ENCODE data around the gene ADGRE2.
"Not testable (repeated sequence)": the region's sequence is repeated elsewhere in the genome, so short reads cannot be mapped to it uniquely, and the experiment has no call there.

DNA sequence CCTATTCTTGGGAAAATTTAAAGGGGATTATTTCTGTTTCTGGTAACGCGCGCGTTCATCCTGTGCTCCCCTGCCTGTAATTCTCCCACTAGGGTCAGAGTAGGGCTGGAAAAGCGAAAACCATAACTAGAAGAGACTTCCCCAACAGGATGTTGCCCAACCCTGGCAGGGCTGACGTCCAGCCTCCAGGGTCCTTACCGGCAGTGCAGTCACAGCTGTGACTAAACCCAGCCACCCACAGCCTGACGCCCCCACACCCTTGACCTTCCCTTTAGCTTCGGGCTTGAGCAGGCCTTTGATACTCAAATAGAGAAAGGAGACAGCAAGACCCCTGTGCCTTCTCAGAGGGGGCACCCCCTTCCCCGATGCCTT lies 6.4 kb upstream of the ADGRE2 start:
- not testable (repeated sequence) for TF ChIP-seq POLR2A (IDR thresholded peaks at IDR 0.05; ENCODE audit: low read depth); EP300 (IDR thresholded peaks at IDR 0.05); POLR2AphosphoS5 (IDR thresholded peaks at IDR 0.05)
- TF ChIP-seq, protein P1, sequence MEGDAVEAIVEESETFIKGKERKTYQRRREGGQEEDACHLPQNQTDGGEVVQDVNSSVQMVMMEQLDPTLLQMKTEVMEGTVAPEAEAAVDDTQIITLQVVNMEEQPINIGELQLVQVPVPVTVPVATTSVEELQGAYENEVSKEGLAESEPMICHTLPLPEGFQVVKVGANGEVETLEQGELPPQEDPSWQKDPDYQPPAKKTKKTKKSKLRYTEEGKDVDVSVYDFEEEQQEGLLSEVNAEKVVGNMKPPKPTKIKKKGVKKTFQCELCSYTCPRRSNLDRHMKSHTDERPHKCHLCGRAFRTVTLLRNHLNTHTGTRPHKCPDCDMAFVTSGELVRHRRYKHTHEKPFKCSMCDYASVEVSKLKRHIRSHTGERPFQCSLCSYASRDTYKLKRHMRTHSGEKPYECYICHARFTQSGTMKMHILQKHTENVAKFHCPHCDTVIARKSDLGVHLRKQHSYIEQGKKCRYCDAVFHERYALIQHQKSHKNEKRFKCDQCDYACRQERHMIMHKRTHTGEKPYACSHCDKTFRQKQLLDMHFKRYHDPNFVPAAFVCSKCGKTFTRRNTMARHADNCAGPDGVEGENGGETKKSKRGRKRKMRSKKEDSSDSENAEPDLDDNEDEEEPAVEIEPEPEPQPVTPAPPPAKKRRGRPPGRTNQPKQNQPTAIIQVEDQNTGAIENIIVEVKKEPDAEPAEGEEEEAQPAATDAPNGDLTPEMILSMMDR (IDR thresholded peaks at IDR 0.05), result not testable (repeated sequence)
